SK-N-SH (cell line): ENCODE data around the gene PEMT. TPM values are rescaled to one million over a fixed set of nuclear protein-coding genes. Genes with fewer than 3 reads are reported as not detected.

Experiments used
- CTCF ChIA-PET: fragments of 300-600, 350-600 bp; formaldehyde crosslinking; extraction: SDS; loops from one replicate; lab custom pipeline; 2021; lab: Yijun Ruan, JAX
- POLR2A ChIA-PET: fragments of 350-600 bp; sonication (Branson Sonifier 250); formaldehyde crosslinking; extraction: SDS; loops from one replicate; lab custom pipeline; 2020; ENCODE audit warnings: antibody characterized with exemption, inconsistent platforms; lab: Yijun Ruan, JAX
- DNase-seq: peaks from one replicate; pipeline ENCODE4 v3.0.0; 2012
- H2AFZ ChIP-seq: fragments of 200-600 bp; sonication (generic); 2 replicates; pipeline ENCODE4 v1.8.1; 2016; ENCODE audit warnings: antibody characterized with exemption, mild to moderate bottlenecking, low read depth
- H3F3A ChIP-seq: fragments of 200-600 bp; sonication (generic); replicated peaks from 2 replicates; pipeline ENCODE3; 2016; ENCODE audit warnings: antibody characterized with exemption, mild to moderate bottlenecking; ENCODE audit not compliant: insufficient read depth
- H3K27ac ChIP-seq, 2 experiments: fragments of 200-500 bp in 1 of 2; fragments of 200-600 bp in 1 of 2; sonication (Bioruptor generic) in 1 of 2; sonication (generic), shearing (Covaris generic) in 1 of 2; 2 replicates each; pipeline versions ENCODE4 v1.5.1 to v1.6.1; 2014 to 2016; ENCODE audit warnings: low read depth in 2 of 2, inconsistent platforms in 1 of 2, low read length in 1 of 2, mild to moderate bottlenecking in 1 of 2, mixed read lengths in 1 of 2
- H3K27me3 ChIP-seq: fragments of 200-600 bp; sonication (generic), shearing (Covaris generic); 2 replicates; pipeline ENCODE4 v1.6.1; 2016; ENCODE audit warnings: mixed run types; ENCODE audit not compliant: insufficient read depth
- H3K36me3 ChIP-seq, 2 experiments: fragments of 200-500 bp in 1 of 2; fragments of 200-600 bp in 1 of 2; sonication (Bioruptor generic) in 1 of 2; sonication (generic) in 1 of 2; replicated peaks in 1 of 2; 2 replicates each; pipeline versions ENCODE3 to v1.5.1; 2014 to 2016; ENCODE audit warnings: low read length in 1 of 2, mild to moderate bottlenecking in 1 of 2; ENCODE audit not compliant: insufficient read depth in 2 of 2, control insufficient read depth in 1 of 2
- H3K4me1 ChIP-seq, 2 experiments: fragments of 200-500 bp in 1 of 2; fragments of 200-600 bp in 1 of 2; sonication (Bioruptor generic) in 1 of 2; sonication (generic), shearing (Covaris generic) in 1 of 2; 2 replicates each; pipeline versions ENCODE4 v1.5.1 to v1.6.1; 2014 to 2016; ENCODE audit warnings: low read depth in 1 of 2, low read length in 1 of 2, mixed run types in 1 of 2; ENCODE audit not compliant: insufficient read depth in 2 of 2, control insufficient read depth in 1 of 2
- H3K4me2 ChIP-seq: fragments of 200-600 bp; sonication (generic), shearing (Covaris generic); 2 replicates; pipeline ENCODE4 v1.6.1; 2017; ENCODE audit warnings: mixed run types
- H3K4me3 ChIP-seq, 2 experiments: fragments of 200-500 bp in 1 of 2; fragments of 200-600 bp in 1 of 2; sonication (Bioruptor generic) in 1 of 2; sonication (generic), shearing (Covaris generic) in 1 of 2; 2 replicates each; pipeline versions ENCODE4 v1.5.1 to v1.8.1; 2014 to 2016; ENCODE audit warnings: low read depth in 2 of 2, inconsistent platforms in 1 of 2, low read length in 1 of 2, mild to moderate bottlenecking in 1 of 2, mixed read lengths in 1 of 2, moderate library complexity in 1 of 2
- H3K79me2 ChIP-seq: fragments of 200-600 bp; sonication (generic); 2 replicates; pipeline ENCODE4 v1.8.1; 2017; ENCODE audit warnings: mild to moderate bottlenecking; ENCODE audit not compliant: insufficient read depth
- H3K9ac ChIP-seq: fragments of 200-600 bp; sonication (generic); 2 replicates; pipeline ENCODE4 v1.6.1; 2017; ENCODE audit warnings: mixed run types
- H3K9me2 ChIP-seq: fragments of 200-600 bp; sonication (generic); 2 replicates; pipeline ENCODE4 v1.6.1; 2017; ENCODE audit warnings: mixed run types
- H3K9me3 ChIP-seq: fragments of 200-600 bp; sonication (generic); 2 replicates; pipeline ENCODE4 v1.6.1; 2017; ENCODE audit warnings: mixed run types, mild to moderate bottlenecking, moderate library complexity
- H4K20me1 ChIP-seq: fragments of 200-600 bp; sonication (generic); 2 replicates; pipeline ENCODE4 v1.6.1; 2017; ENCODE audit warnings: mild to moderate bottlenecking, mixed run types; ENCODE audit not compliant: insufficient read depth
- CHD2 ChIP-seq: fragments of 150-350 bp; IDR thresholded peaks from 2 replicates; pipeline ENCODE4 v1.6.1; 2018; ENCODE audit warnings: low read length; ENCODE audit not compliant: partially characterized antibody
- EZH2phosphoT487 ChIP-seq: fragments of 200-600 bp; sonication (generic); IDR thresholded peaks from 2 replicates; pipeline ENCODE4 v1.6.1; 2017; ENCODE audit warnings: low read depth, mixed run types, mild to moderate bottlenecking, antibody characterized with exemption, moderate library complexity, borderline replicate concordance
- MEF2A ChIP-seq: IDR thresholded peaks from 2 replicates; pipeline ENCODE4 v1.4.0; 2012; ENCODE audit warnings: low read depth, borderline replicate concordance
- MXI1 ChIP-seq: IDR thresholded peaks from 2 replicates; pipeline ENCODE4 v1.6.1; 2012; ENCODE audit warnings: mild to moderate bottlenecking, low read depth, low read length, improper control_type of control experiment
- POLR2AphosphoS5 ChIP-seq: IDR thresholded peaks from 2 replicates; pipeline ENCODE4 v1.6.1; 2012; ENCODE audit warnings: low read depth, low read length
- RAD21 ChIP-seq: IDR thresholded peaks from 2 replicates; pipeline ENCODE4 v1.6.1; 2012; ENCODE audit warnings: mild to moderate bottlenecking, low read length
- RXRA ChIP-seq: IDR thresholded peaks from 2 replicates; pipeline ENCODE4 v1.4.0; 2012; ENCODE audit warnings: low read depth, mild to moderate bottlenecking, borderline replicate concordance
- SMC3 ChIP-seq: IDR thresholded peaks from 2 replicates; pipeline ENCODE4 v1.6.1; 2012; ENCODE audit warnings: low read depth, low read length, improper control_type of control experiment
- TEAD4 ChIP-seq: IDR thresholded peaks from 2 replicates; pipeline ENCODE4 v1.4.0; 2012; ENCODE audit warnings: mild to moderate bottlenecking, borderline replicate concordance; ENCODE audit not compliant: insufficient read depth
- WGBS: methylation state at CpG from one replicate; pipeline ENCODE4 v1.1.6; 2017; ENCODE audit warnings: low lambda C conversion rate; 5-methylcytosine and 5-hydroxymethylcytosine counted together
- polyA plus RNA-seq, 3 experiments: library from polyadenylated mRNA; depleted of rRNA; stranded (reverse); fragments of >200 nt; gene quantifications; 2 replicates each; pipeline ENCODE4 v1.2.3, GENCODE V29; 2012
- TF ChIP-seq, protein P1 (sequence below): IDR thresholded peaks from 2 replicates; pipeline ENCODE4 v1.6.1; 2012; ENCODE audit warnings: mild to moderate bottlenecking, low read depth, low read length, moderate library complexity
- TF ChIP-seq, protein P2 (sequence below): IDR thresholded peaks from 2 replicates; pipeline ENCODE4 v1.4.0; 2012; ENCODE audit warnings: low read depth
- TF ChIP-seq, protein P3 (sequence below): fragments of 200-600 bp; sonication (generic); IDR thresholded peaks from 2 replicates; pipeline ENCODE4 v1.6.1; 2017; ENCODE audit warnings: antibody characterized with exemption, mild to moderate bottlenecking, moderate library complexity
- TF ChIP-seq, protein P4 (sequence below): fragments of 150-350 bp; IDR thresholded peaks from 2 replicates; pipeline ENCODE4 v1.6.1; 2016; ENCODE audit warnings: mild to moderate bottlenecking, low read depth, low read length
- TF ChIP-seq, protein P5 (sequence below): IDR thresholded peaks from 2 replicates; pipeline ENCODE4 v1.4.0; 2012; ENCODE audit warnings: low read depth, borderline replicate concordance

PEMT gene
- polyA plus RNA-seq, 1 of the 3 experiments (the other 2 are of a cell fraction): 52.8 TPM

DNA sequence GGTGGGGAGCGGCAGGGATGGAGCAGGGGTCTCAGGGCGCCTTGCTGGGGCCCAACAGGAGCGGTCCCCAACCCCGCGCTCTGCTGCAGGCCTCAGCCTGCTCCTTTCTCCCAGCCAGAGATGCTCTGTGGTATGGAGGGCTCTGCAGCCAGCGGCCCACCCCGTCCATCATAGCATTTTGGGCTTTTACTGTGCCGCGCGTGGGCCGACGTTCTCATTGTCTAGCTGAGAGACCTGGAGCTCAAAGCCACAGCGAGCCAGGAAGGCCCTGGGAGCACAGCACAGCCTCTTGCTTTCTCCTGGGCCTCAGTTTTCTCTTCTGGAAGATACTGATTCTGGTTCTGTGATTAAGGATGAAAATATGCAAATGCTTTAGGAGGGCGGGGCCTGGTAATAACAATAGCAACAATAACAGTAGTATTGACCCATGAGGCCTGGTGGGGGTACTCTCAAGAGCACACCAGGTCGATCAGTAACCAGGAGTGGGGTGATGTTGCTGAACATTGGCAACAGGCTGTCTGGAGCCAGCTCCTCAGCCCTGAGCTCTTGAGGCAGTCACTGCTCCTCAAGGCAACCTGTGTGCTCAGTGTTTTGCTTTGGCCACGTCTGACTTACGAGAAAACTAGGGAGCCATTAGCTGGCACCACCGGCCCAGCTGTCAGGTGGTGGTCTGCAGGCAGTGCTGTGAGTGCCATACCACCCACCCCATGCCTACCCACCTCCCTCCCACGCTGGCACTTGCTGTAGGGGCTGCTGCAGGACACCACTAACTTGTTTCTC, 94.3 kb downstream of the PEMT start (continued):
- TF ChIP-seq, protein P1, sequence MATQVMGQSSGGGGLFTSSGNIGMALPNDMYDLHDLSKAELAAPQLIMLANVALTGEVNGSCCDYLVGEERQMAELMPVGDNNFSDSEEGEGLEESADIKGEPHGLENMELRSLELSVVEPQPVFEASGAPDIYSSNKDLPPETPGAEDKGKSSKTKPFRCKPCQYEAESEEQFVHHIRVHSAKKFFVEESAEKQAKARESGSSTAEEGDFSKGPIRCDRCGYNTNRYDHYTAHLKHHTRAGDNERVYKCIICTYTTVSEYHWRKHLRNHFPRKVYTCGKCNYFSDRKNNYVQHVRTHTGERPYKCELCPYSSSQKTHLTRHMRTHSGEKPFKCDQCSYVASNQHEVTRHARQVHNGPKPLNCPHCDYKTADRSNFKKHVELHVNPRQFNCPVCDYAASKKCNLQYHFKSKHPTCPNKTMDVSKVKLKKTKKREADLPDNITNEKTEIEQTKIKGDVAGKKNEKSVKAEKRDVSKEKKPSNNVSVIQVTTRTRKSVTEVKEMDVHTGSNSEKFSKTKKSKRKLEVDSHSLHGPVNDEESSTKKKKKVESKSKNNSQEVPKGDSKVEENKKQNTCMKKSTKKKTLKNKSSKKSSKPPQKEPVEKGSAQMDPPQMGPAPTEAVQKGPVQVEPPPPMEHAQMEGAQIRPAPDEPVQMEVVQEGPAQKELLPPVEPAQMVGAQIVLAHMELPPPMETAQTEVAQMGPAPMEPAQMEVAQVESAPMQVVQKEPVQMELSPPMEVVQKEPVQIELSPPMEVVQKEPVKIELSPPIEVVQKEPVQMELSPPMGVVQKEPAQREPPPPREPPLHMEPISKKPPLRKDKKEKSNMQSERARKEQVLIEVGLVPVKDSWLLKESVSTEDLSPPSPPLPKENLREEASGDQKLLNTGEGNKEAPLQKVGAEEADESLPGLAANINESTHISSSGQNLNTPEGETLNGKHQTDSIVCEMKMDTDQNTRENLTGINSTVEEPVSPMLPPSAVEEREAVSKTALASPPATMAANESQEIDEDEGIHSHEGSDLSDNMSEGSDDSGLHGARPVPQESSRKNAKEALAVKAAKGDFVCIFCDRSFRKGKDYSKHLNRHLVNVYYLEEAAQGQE: no peak

DNA sequence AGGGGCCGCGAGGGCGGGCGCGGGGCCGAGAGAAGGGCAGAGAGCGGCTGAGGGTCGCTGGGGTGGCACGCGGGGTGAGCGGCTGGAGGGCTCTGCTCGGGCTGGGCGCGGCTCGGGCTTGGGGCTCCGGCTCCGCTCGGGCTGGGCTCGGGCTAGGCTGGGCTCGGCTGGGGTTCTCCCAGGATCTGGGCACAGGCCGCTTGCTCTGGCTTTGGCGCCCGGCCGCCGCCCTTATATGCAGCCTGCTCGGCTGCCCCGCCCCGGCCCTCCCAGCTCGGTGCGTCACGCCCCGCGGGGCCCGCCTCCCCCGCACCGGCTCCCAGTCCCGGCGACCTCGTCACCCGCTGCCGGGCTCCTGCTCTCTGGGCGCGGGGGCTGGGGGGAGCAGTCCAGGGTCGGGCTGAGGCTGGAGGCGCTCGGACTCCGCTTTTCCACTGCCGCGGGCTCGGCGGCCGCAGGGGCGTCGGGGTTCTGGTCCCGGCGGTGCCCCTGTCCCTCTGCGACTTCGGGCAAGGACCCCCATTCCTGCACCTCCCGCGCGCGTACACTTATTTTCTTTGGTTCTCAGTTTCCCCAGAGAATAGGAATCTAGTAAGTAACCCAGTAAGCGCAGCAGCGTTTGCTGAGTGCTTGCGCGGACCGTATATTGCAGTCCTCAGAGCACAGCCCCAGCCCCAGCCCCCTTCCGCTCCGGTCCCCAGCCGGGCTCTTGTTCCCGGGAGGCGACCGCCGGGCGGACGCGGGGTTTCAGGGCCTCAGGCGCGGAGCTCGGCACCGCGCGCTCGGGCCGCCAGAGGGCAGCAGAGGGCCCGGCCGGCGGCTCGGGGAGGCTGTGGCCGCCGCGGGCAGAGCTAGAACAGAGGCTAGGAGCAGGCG, 95.1 kb downstream of the PEMT start, which contains the start of gene RASD1:
Gene RASD1 (minus strand): TSS at position 207 of the 876 bp plus-strand sequence. CDS start 214 bp downstream, outside the sequence.
- POLR2A ChIA-PET: interaction anchor here (0.6 to 2.7 kb wide), 14 partner anchors 19 to 145 kb away, joined by 3 to 14 read pairs (median 5); no protein-coding TSS in a partner anchor
- H3K9me3 ChIP-seq: no peaks in the 10 kb centered on the region
- peaks cover 0 to 13% of the 10 kb centered on the region in 2 experiments for H3K36me3 ChIP-seq
- H3K9ac ChIP-seq: peak within 1 kb of the TSS; percentile 51; the same call in 1 of the 2 replicates
- CTCF ChIA-PET: interaction anchor here (0.6 to 6.7 kb wide), 57 partner anchors 10 to 618 kb away, joined by 3 to 185 read pairs (median 6); partner anchors contain the start of gene PEMT
- H3K79me2 ChIP-seq: no peaks in the 10 kb centered on the region
- H4K20me1 ChIP-seq: no peaks in the 10 kb centered on the region
- H3K4me1 ChIP-seq: peaks cover 0 to 7% of the 10 kb centered on the region in 2 experiments; a peak in 1 of 4 replicates
- peak within 1 kb of the TSS; percentile 63 to 76 for H3K4me3 ChIP-seq
- no peaks in the 10 kb centered on the region for H3K27me3 ChIP-seq
- H3K9me2 ChIP-seq: no peaks in the 10 kb centered on the region
- WGBS: 2% methylated on average over 42 of the region's 93 CpGs
- DNase-seq: peak; percentile 98
- peak within 1 kb of the TSS; percentile 100 for H3K4me2 ChIP-seq
- H3F3A ChIP-seq: no peaks in the 10 kb centered on the region
- H3K27ac ChIP-seq: peak within 1 kb of the TSS; percentile 44 to 60; a peak in 3 of 4 replicates
- peak within 1 kb of the TSS; percentile 85; the same call in 1 of the 2 replicates for H2AFZ ChIP-seq
- peak; percentile 72 for TF ChIP-seq POLR2AphosphoS5
- TF ChIP-seq TEAD4: no peak
- no peak for TF ChIP-seq CHD2
- TF ChIP-seq EZH2phosphoT487: no peak
- TF ChIP-seq RXRA: no peak
- TF ChIP-seq, protein P2, sequence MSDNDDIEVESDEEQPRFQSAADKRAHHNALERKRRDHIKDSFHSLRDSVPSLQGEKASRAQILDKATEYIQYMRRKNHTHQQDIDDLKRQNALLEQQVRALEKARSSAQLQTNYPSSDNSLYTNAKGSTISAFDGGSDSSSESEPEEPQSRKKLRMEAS: peak; percentile 14; the same call in 1 of the 2 replicates
- TF ChIP-seq, protein P3, sequence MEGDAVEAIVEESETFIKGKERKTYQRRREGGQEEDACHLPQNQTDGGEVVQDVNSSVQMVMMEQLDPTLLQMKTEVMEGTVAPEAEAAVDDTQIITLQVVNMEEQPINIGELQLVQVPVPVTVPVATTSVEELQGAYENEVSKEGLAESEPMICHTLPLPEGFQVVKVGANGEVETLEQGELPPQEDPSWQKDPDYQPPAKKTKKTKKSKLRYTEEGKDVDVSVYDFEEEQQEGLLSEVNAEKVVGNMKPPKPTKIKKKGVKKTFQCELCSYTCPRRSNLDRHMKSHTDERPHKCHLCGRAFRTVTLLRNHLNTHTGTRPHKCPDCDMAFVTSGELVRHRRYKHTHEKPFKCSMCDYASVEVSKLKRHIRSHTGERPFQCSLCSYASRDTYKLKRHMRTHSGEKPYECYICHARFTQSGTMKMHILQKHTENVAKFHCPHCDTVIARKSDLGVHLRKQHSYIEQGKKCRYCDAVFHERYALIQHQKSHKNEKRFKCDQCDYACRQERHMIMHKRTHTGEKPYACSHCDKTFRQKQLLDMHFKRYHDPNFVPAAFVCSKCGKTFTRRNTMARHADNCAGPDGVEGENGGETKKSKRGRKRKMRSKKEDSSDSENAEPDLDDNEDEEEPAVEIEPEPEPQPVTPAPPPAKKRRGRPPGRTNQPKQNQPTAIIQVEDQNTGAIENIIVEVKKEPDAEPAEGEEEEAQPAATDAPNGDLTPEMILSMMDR: peak; percentile 75
- TF ChIP-seq SMC3: peak; percentile 94
- TF ChIP-seq, protein P4, sequence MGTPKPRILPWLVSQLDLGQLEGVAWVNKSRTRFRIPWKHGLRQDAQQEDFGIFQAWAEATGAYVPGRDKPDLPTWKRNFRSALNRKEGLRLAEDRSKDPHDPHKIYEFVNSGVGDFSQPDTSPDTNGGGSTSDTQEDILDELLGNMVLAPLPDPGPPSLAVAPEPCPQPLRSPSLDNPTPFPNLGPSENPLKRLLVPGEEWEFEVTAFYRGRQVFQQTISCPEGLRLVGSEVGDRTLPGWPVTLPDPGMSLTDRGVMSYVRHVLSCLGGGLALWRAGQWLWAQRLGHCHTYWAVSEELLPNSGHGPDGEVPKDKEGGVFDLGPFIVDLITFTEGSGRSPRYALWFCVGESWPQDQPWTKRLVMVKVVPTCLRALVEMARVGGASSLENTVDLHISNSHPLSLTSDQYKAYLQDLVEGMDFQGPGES: no peak
- TF ChIP-seq, protein P5, sequence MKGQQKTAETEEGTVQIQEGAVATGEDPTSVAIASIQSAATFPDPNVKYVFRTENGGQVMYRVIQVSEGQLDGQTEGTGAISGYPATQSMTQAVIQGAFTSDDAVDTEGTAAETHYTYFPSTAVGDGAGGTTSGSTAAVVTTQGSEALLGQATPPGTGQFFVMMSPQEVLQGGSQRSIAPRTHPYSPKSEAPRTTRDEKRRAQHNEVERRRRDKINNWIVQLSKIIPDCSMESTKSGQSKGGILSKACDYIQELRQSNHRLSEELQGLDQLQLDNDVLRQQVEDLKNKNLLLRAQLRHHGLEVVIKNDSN: no peak
- TF ChIP-seq MEF2A: no peak
- TF ChIP-seq, protein P1: no peak
- TF ChIP-seq MXI1: 0 out of 2 replicates have a peak, but pooled peaks have one; percentile 14
- TF ChIP-seq RAD21: peak; percentile 78
